GM21367 (cell line): ENCODE data around the gene ZCCHC24.

Source experiments
- ATAC-seq: cut with Tn5 transposase; IDR thresholded peaks from one replicate; pipeline ENCODE4 v1.9.1; 2021; ENCODE audit not compliant: unreplicated experiment

The ZCCHC24 gene

GRCh38 chr10:79374312-79375191 is 70.9 kb downstream of the ZCCHC24 start:
- ATAC-seq, result no peak

- ATAC-seq, result no peak
Measured at GRCh38 chr10:79372871-79373270, 72.6 kb downstream of the ZCCHC24 start.

GRCh38 chr10:79367426-79368189 is 77.8 kb downstream of the ZCCHC24 start:
- no peak for ATAC-seq

- ATAC-seq, result no peak
Measured at GRCh38 chr10:79361726-79362397, 83.6 kb downstream of the ZCCHC24 start.

- ATAC-seq, result no peak
Measured at GRCh38 chr10:79360499-79361342, 84.7 kb downstream of the ZCCHC24 start.

GRCh38 chr10:79359816-79360498 is 85.5 kb downstream of the ZCCHC24 start:
- ATAC-seq, result no peak

- ATAC-seq, result no peak
Measured at GRCh38 chr10:79358811-79359210, 86.6 kb downstream of the ZCCHC24 start.

GRCh38 chr10:79357180-79357579 is 88.2 kb downstream of the ZCCHC24 start:
- ATAC-seq, result no peak

GRCh38 chr10:79356104-79356503 is 89.3 kb downstream of the ZCCHC24 start:
- ATAC-seq, result no peak

- no peak for ATAC-seq
Measured at GRCh38 chr10:79355420-79356017, 89.9 kb downstream of the ZCCHC24 start.

GRCh38 chr10:79354615-79355014 is 90.8 kb downstream of the ZCCHC24 start:
- no peak for ATAC-seq

GRCh38 chr10:79354141-79354540 is 91.3 kb downstream of the ZCCHC24 start:
- ATAC-seq, result no peak

GRCh38 chr10:79353726-79354125 is 91.7 kb downstream of the ZCCHC24 start:
- no peak for ATAC-seq

- ATAC-seq, result no peak
Measured at GRCh38 chr10:79353000-79353406, 92.4 kb downstream of the ZCCHC24 start.

- ATAC-seq, result no peak
Measured at GRCh38 chr10:79352035-79352877, 93.2 kb downstream of the ZCCHC24 start.

- no peak for ATAC-seq
Measured at GRCh38 chr10:79351332-79351731, 94.1 kb downstream of the ZCCHC24 start.

GRCh38 chr10:79350407-79351154 is 94.8 kb downstream of the ZCCHC24 start:
- ATAC-seq, result no peak

- ATAC-seq, result no peak
Measured at GRCh38 chr10:79349766-79350406, 95.5 kb downstream of the ZCCHC24 start.
